GM23338 (cell line): ENCODE data around the gene TRAF2.
A peak's percentile ranks its signal among the peaks of the same experiment; 100 is the strongest.

ENCODE experiments used
- CTCF ChIP-seq, 2 experiments: fragments of 200-600 bp in 1 of 2; sonication (generic) in 1 of 2; conservative IDR thresholded peaks; 2 replicates each; pipeline versions ENCODE4 v1.5.1 to v1.6.1; 2016 to 2017; ENCODE audit warnings: antibody characterized with exemption in 2 of 2, low read depth in 2 of 2, mild to moderate bottlenecking in 2 of 2, moderate library complexity in 1 of 2
- ETS1 ChIP-seq: IDR thresholded peaks from 2 replicates; pipeline ENCODE4 v1.6.1; 2016; ENCODE audit warnings: antibody characterized with exemption
- EZH2 ChIP-seq: fragments of 200-600 bp; sonication (generic); IDR thresholded peaks from one replicate; pipeline ENCODE4 v1.8.0; 2017; ENCODE audit warnings: antibody characterized with exemption, mild to moderate bottlenecking, low read depth; ENCODE audit not compliant: unreplicated experiment
- NANOG ChIP-seq: IDR thresholded peaks from 2 replicates; pipeline ENCODE4 v1.6.1; 2016; ENCODE audit warnings: antibody characterized with exemption, borderline replicate concordance
- POLR2AphosphoS5 ChIP-seq: IDR thresholded peaks from 2 replicates; pipeline ENCODE4 v1.6.1; 2016; ENCODE audit warnings: antibody characterized with exemption, low read depth
- REST ChIP-seq: IDR thresholded peaks from one replicate; pipeline ENCODE4 v1.6.1; 2018; ENCODE audit warnings: antibody characterized with exemption; ENCODE audit not compliant: unreplicated experiment

GRCh38 chr9:136947955-136948510 lies 61.7 kb downstream of the TRAF2 start:
- TF ChIP-seq REST (no peak), EZH2 (no peak), CTCF (conservative IDR thresholded peaks at IDR 0.05; ENCODE audit: low read depth in 2 of 2) (peak; percentile 48 to 88), POLR2AphosphoS5 (peak; percentile 32; the same call in 1 of the 2 replicates), ETS1 (no peak), NANOG (no peak)
